Sigmoid colon (tissue), 4 donors: ENCODE measurements around the gene XKR7.
"Not testable (repeated sequence)": the region's sequence is repeated elsewhere in the genome, so short reads cannot be mapped to it uniquely, and the experiment has no call there.

Experiments used
- EP300 ChIP-seq, 4 donors: sonication (generic); formaldehyde crosslinking; IDR thresholded peaks; one replicate each; pipeline ENCODE4 v1.6.1; 2017; ENCODE audit warnings: antibody characterized with exemption in 4 of 4
- POLR2A ChIP-seq, 2 donors: fragments of 450-650 bp; IDR thresholded peaks; one replicate each; pipeline ENCODE4 v1.6.1; 2016; ENCODE audit warnings: antibody characterized with exemption in 2 of 2, mild to moderate bottlenecking in 2 of 2, moderate library complexity in 2 of 2
- POLR2AphosphoS5 ChIP-seq, 4 donors: sonication (generic); formaldehyde crosslinking; IDR thresholded peaks; one replicate each; pipeline ENCODE4 v1.6.1; 2017; ENCODE audit warnings: antibody characterized with exemption in 4 of 4
- TF ChIP-seq, protein P1 (sequence below), 4 experiments: fragments of 450-650 bp in 3 of 4; fragments of 200-600 bp in 1 of 4; IDR thresholded peaks; one replicate each; pipeline ENCODE4 v1.5.1; 2016 to 2019; ENCODE audit warnings: antibody characterized with exemption in 4 of 4, mild to moderate bottlenecking in 3 of 4, moderate library complexity in 2 of 4

DNA sequence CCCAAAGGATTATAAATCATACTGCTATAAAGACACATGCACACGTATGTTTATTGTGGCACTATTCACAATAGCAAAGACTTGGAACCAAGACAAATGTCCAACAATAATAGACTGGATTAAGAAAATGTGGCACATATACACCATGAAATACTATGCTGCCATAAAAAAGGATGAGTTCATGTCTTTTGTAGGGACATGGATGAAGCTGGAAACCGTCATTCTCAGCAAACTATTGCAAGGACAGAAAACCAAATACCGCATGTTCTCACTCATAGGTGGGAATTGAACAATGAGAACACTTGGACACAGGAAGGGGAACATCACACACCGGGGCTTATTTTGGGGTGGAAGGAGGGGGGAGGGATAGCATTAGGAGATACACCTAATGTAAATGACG lies 46.5 kb upstream of the XKR7 start:
- TF ChIP-seq, protein P1, sequence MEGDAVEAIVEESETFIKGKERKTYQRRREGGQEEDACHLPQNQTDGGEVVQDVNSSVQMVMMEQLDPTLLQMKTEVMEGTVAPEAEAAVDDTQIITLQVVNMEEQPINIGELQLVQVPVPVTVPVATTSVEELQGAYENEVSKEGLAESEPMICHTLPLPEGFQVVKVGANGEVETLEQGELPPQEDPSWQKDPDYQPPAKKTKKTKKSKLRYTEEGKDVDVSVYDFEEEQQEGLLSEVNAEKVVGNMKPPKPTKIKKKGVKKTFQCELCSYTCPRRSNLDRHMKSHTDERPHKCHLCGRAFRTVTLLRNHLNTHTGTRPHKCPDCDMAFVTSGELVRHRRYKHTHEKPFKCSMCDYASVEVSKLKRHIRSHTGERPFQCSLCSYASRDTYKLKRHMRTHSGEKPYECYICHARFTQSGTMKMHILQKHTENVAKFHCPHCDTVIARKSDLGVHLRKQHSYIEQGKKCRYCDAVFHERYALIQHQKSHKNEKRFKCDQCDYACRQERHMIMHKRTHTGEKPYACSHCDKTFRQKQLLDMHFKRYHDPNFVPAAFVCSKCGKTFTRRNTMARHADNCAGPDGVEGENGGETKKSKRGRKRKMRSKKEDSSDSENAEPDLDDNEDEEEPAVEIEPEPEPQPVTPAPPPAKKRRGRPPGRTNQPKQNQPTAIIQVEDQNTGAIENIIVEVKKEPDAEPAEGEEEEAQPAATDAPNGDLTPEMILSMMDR (IDR thresholded peaks at IDR 0.05), result not testable (repeated sequence)
- TF ChIP-seq POLR2A, EP300, POLR2AphosphoS5 (IDR thresholded peaks at IDR 0.05): not testable (repeated sequence)
